HepG2 (cell line): Measurements from ENCODE around the gene NCKAP5L. TPM values are rescaled to one million over a fixed set of nuclear protein-coding genes. Genes with fewer than 3 reads are reported as not detected.

Experiments
- ERF ChIP-seq: IDR thresholded peaks from 2 replicates; pipeline ENCODE4 v1.6.1; 2018; ENCODE audit warnings: missing biosample characterization, missing genetic modification reagents
- FOSL1 ChIP-seq: sonication (generic); formaldehyde crosslinking; IDR thresholded peaks from 2 replicates; pipeline ENCODE4 v1.9.0; 2021; ENCODE audit warnings: missing genetic modification reagents, borderline replicate concordance
- GABPA ChIP-seq, 2 experiments: IDR thresholded peaks; 2 replicates each; pipeline ENCODE4 v1.6.1; 2011 to 2016; ENCODE audit warnings: low read depth in 2 of 2, low read length in 1 of 2, missing biosample characterization in 1 of 2, missing genetic modification characterization in 1 of 2
- GATAD2A ChIP-seq: IDR thresholded peaks from 2 replicates; pipeline ENCODE4 v1.6.1; 2016
- GFI1 ChIP-seq: sonication (generic); formaldehyde crosslinking; IDR thresholded peaks from 2 replicates; pipeline ENCODE4 v1.5.0; 2020; ENCODE audit warnings: missing genetic modification reagents, mild to moderate bottlenecking, borderline replicate concordance
- HDAC1 ChIP-seq: sonication (generic); formaldehyde crosslinking; IDR thresholded peaks from 2 replicates; pipeline ENCODE4 v1.5.1; 2020; ENCODE audit warnings: mild to moderate bottlenecking, missing genetic modification reagents
- HNRNPH1 ChIP-seq: fragments of 200-400 bp; formaldehyde crosslinking; optimal IDR thresholded peaks from 2 replicates; pipeline ENCODE3; 2017; ENCODE audit warnings: mild to moderate bottlenecking, low read depth, low read length
- KLF13 ChIP-seq: sonication (generic); formaldehyde crosslinking; IDR thresholded peaks from 2 replicates; pipeline ENCODE4 v1.4.0; 2020; ENCODE audit warnings: mild to moderate bottlenecking, missing genetic modification reagents
- MBD4 ChIP-seq: IDR thresholded peaks from 2 replicates; pipeline ENCODE4 v1.6.1; 2012; ENCODE audit warnings: low read length, inconsistent platforms, borderline replicate concordance
- MBNL3 ChIP-seq: fragments of 250-450 bp; sonication (Bioruptor Pico); conservative IDR thresholded peaks from 2 replicates; pipeline ENCODE4 v1.8.0; 2022; ENCODE audit warnings: mild to moderate bottlenecking, inconsistent platforms
- PHF21A ChIP-seq: sonication (generic); formaldehyde crosslinking; IDR thresholded peaks from 2 replicates; pipeline ENCODE4 v1.5.0; 2020; ENCODE audit warnings: mild to moderate bottlenecking, missing genetic modification reagents
- SALL1 ChIP-seq: sonication (generic); formaldehyde crosslinking; IDR thresholded peaks from 2 replicates; pipeline ENCODE4 v1.8.0; 2022; ENCODE audit warnings: mild to moderate bottlenecking, missing genetic modification reagents
- SNAI1 ChIP-seq: sonication (generic); formaldehyde crosslinking; IDR thresholded peaks from 2 replicates; pipeline ENCODE4 v1.5.0; 2020; ENCODE audit warnings: mild to moderate bottlenecking, missing genetic modification reagents, borderline replicate concordance
- SP140L ChIP-seq: sonication (generic); formaldehyde crosslinking; IDR thresholded peaks from 2 replicates; pipeline ENCODE4 v1.4.0; 2020; ENCODE audit warnings: missing genetic modification reagents, borderline replicate concordance
- TOPORS ChIP-seq: sonication (generic); formaldehyde crosslinking; IDR thresholded peaks from 2 replicates; pipeline ENCODE4 v1.8.0; 2023; ENCODE audit warnings: mild to moderate bottlenecking, missing genetic modification reagents
- ZBTB3 ChIP-seq: sonication (generic); formaldehyde crosslinking; IDR thresholded peaks from 2 replicates; pipeline ENCODE4 v1.4.0; 2020; ENCODE audit warnings: low read depth, mild to moderate bottlenecking, moderate library complexity, missing genetic modification reagents, borderline replicate concordance
- ZNF17 ChIP-seq: sonication (generic); formaldehyde crosslinking; IDR thresholded peaks from 2 replicates; pipeline ENCODE4 v1.5.0; 2020; ENCODE audit warnings: mild to moderate bottlenecking, missing genetic modification reagents
- ZNF292 ChIP-seq: sonication (generic); formaldehyde crosslinking; IDR thresholded peaks from 2 replicates; pipeline ENCODE4 v1.8.1; 2022; ENCODE audit warnings: mild to moderate bottlenecking, low read depth, missing genetic modification reagents, borderline replicate concordance
- ZNF335 ChIP-seq: sonication (generic); formaldehyde crosslinking; IDR thresholded peaks from 2 replicates; pipeline ENCODE4 v1.4.0; 2020; ENCODE audit warnings: missing genetic modification reagents
- ZNF34 ChIP-seq: sonication (generic); formaldehyde crosslinking; IDR thresholded peaks from 2 replicates; pipeline ENCODE4 v1.4.0; 2020; ENCODE audit warnings: mild to moderate bottlenecking, missing genetic modification reagents, borderline replicate concordance
- ZNF460 ChIP-seq: sonication (generic); formaldehyde crosslinking; IDR thresholded peaks from 2 replicates; pipeline ENCODE4 v1.5.1; 2020; ENCODE audit warnings: missing genetic modification reagents, mild to moderate bottlenecking, borderline replicate concordance
- ZNF703 ChIP-seq: sonication (generic); formaldehyde crosslinking; IDR thresholded peaks from 2 replicates; pipeline ENCODE4 v1.5.1; 2020; ENCODE audit warnings: missing genetic modification reagents, mild to moderate bottlenecking, moderate library complexity, borderline replicate concordance
- polyA plus RNA-seq, 8 experiments: library from polyadenylated mRNA; depleted of rRNA in 3 of 8; stranded (reverse) in 7 of 8; unstranded in 1 of 8; fragments of >200 nt; fragmentation: Illumina TruSeq in 4 of 8; extraction: Trizol in 4 of 8; gene quantifications; 2 replicates each; pipeline versions ENCODE4 v1.2.1 to v1.2.3, GENCODE V29; 2011 to 2016; ENCODE audit warnings: low read depth in 4 of 8, missing spikeins in 1 of 8, mixed read lengths in 1 of 8; ENCODE audit not compliant: insufficient read depth in 1 of 8
- total RNA-seq, 5 experiments: library from RNA; depleted of rRNA; stranded (reverse); fragments of >200 nt; fragmentation: Illumina TruSeq; extraction: Trizol; gene quantifications; 2 replicates each; pipeline ENCODE4 v1.2.3, GENCODE V29; 2016; ENCODE audit warnings: low read depth in 1 of 5
- TF ChIP-seq, protein P1 (sequence below): sonication (generic); formaldehyde crosslinking; IDR thresholded peaks from 2 replicates; pipeline ENCODE4 v1.8.0; 2022; ENCODE audit warnings: mild to moderate bottlenecking, missing genetic modification reagents, borderline replicate concordance
- TF ChIP-seq, protein P2 (sequence below): sonication (generic); formaldehyde crosslinking; IDR thresholded peaks from 2 replicates; pipeline ENCODE4 v1.5.0; 2020; ENCODE audit warnings: mild to moderate bottlenecking, low read depth, missing genetic modification reagents, borderline replicate concordance
- TF ChIP-seq, protein P3 (sequence below): sonication (generic); formaldehyde crosslinking; IDR thresholded peaks from 2 replicates; pipeline ENCODE4 v1.4.0; 2020; ENCODE audit warnings: missing genetic modification reagents
- TF ChIP-seq, protein P4 (sequence below): sonication (generic); formaldehyde crosslinking; IDR thresholded peaks from 2 replicates; pipeline ENCODE4 v1.4.0; 2020; ENCODE audit warnings: mild to moderate bottlenecking, missing genetic modification reagents
- TF ChIP-seq, protein P5 (sequence below): sonication (generic); formaldehyde crosslinking; IDR thresholded peaks from 2 replicates; pipeline ENCODE4 v1.8.0; 2023; ENCODE audit warnings: mild to moderate bottlenecking, missing genetic modification reagents

The NCKAP5L gene
- total and polyA plus RNA-seq, 2 of the 13 experiments (the other 11 are each of a cell fraction or from before 2014, with no cell fraction given) = 4.1 to 9.0 TPM

DNA sequence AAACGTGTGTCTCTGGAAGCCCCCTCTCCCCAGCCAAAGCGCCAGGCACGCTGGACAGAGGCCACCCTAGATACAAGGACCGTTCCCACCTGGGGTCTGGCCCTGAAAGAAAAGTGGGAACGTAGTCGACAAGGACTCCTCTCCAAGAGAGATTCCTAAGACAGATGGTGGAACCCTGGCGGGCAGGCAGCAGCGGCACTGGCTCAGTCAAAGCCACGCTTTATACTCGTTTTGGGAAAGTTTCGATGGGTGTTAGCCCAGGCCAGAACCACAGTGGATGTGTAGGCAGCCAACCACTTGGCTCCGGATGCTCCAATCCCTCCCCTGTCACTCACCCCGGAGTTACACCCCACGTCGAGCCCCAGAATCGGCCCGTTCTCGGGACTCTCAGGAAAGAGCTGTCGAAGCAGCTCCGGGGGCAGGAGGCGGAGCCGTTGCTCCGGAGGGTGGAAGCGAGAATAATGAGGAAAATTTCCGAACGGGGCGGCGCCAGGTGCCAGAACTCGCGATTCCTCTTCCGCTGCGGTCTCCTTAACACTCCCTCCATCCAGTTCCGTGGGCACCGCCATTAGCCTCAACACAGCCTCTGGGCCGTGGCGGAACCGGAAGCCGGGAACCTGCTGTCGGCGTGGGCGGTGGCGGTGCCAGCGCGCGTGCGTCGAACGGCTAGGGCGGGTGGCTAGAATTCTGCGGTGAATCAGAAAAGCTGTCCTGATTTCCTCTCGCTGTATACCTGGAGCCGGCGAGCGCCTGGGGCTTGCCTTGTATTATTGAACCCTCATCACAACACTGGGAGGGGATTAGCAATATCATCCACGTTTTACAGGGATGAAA lies 14.5 kb upstream of the NCKAP5L start, which contains the start of gene BCDIN3D (continued):
- TF ChIP-seq, protein P1, sequence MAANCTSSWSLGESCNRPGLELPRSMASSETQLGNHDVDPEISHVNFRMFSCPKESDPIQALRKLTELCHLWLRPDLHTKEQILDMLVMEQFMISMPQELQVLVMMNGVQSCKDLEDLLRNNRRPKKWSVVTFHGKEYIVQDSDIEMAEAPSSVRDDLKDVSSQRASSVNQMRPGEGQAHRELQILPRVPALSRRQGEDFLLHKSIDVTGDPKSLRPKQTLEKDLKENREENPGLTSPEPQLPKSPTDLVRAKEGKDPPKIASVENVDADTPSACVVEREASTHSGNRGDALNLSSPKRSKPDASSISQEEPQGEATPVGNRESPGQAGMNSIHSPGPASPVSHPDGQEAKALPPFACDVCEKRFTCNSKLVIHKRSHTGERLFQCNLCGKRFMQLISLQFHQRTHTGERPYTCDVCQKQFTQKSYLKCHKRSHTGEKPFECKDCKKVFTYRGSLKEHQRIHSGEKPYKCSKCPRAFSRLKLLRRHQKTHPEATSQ (CRISPR knock-in tag) = no peak
- TF ChIP-seq GABPA (IDR thresholded peaks at IDR 0.05; ENCODE audit: low read depth, low read length) (peak; percentile 87), GABPA (CRISPR knock-in tag; IDR thresholded peaks at IDR 0.05; ENCODE audit: low read depth) (peak; percentile 95), ZNF335 (CRISPR knock-in tag) (no peak), ZBTB3 (CRISPR knock-in tag) (no peak), ZNF703 (CRISPR knock-in tag) (no peak), ZNF17 (no peak), ZNF292 (CRISPR knock-in tag) (no peak), MBD4 (no peak), ZNF460 (CRISPR knock-in tag) (no peak), KLF13 (no peak), SNAI1 (CRISPR knock-in tag) (peak; percentile 74; the same call in 1 of the 2 replicates), HNRNPH1 (no peak), TOPORS (CRISPR knock-in tag) (no peak), MBNL3 (no peak), ZNF34 (CRISPR knock-in tag) (no peak), HDAC1 (CRISPR knock-in tag) (peak; percentile 31; the same call in 1 of the 2 replicates), SP140L (CRISPR knock-in tag) (no peak), FOSL1 (CRISPR knock-in tag) (no peak), ERF (0 out of 2 replicates have a peak, but pooled peaks have one; percentile 37), SALL1 (CRISPR knock-in tag) (peak; percentile 76), GATAD2A (CRISPR knock-in tag) (no peak), GFI1 (CRISPR knock-in tag) (peak; percentile 75), PHF21A (CRISPR knock-in tag) (peak; percentile 74)
- TF ChIP-seq, protein P2, sequence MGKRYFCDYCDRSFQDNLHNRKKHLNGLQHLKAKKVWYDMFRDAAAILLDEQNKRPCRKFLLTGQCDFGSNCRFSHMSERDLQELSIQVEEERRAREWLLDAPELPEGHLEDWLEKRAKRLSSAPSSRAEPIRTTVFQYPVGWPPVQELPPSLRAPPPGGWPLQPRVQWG (CRISPR knock-in tag) = 0 out of 2 replicates have a peak, but pooled peaks have one; percentile 81
- TF ChIP-seq, protein P3, sequence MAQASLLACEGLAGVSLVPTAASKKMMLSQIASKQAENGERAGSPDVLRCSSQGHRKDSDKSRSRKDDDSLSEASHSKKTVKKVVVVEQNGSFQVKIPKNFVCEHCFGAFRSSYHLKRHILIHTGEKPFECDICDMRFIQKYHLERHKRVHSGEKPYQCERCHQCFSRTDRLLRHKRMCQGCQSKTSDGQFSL (CRISPR knock-in tag) = peak; percentile 33; the same call in 1 of the 2 replicates
- TF ChIP-seq, protein P4, sequence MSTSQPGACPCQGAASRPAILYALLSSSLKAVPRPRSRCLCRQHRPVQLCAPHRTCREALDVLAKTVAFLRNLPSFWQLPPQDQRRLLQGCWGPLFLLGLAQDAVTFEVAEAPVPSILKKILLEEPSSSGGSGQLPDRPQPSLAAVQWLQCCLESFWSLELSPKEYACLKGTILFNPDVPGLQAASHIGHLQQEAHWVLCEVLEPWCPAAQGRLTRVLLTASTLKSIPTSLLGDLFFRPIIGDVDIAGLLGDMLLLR (CRISPR knock-in tag) = peak; percentile 37; the same call in 1 of the 2 replicates
- TF ChIP-seq, protein P5, sequence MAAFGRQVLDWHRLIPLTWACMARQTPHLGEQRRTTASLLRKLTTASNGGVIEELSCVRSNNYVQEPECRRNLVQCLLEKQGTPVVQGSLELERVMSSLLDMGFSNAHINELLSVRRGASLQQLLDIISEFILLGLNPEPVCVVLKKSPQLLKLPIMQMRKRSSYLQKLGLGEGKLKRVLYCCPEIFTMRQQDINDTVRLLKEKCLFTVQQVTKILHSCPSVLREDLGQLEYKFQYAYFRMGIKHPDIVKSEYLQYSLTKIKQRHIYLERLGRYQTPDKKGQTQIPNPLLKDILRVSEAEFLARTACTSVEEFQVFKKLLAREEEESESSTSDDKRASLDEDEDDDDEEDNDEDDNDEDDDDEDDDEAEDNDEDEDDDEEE = peak; percentile 45
